Neural progenitor cell (in vitro differentiated cells): Measurements from ENCODE around the gene MYL12B.

Source experiments
- CTCF ChIP-seq: fragments of 200-600 bp; sonication (generic); IDR thresholded peaks from 2 replicates; pipeline ENCODE4 v1.5.1; 2017; ENCODE audit warnings: antibody characterized with exemption, mild to moderate bottlenecking
- EZH2 ChIP-seq: fragments of 200-600 bp; sonication (generic); IDR thresholded peaks from 2 replicates; pipeline ENCODE4 v1.6.1; 2017; ENCODE audit warnings: antibody characterized with exemption, mild to moderate bottlenecking, moderate library complexity

GRCh38 chr18:3279201-3280185 is 17.6 kb downstream of the MYL12B start:
- TF ChIP-seq CTCF (peak; percentile 21), EZH2 (no peak)
